Fibroblast of mammary gland (primary cell): ENCODE results near the gene GP5.
A peak's percentile ranks its signal among the peaks of the same experiment; 100 is the strongest.

Experiments
- DNase-seq: peaks from one replicate; pipeline ENCODE4 v3.0.0-alpha.2; 2010; ENCODE audit warnings: low read depth
- H3K4me3 ChIP-seq: 2 replicates; pipeline ENCODE4 v1.5.1; 2011; ENCODE audit warnings: low read depth, mild to moderate bottlenecking, low read length, moderate library complexity; ENCODE audit not compliant: control insufficient read depth
- CTCF ChIP-seq: conservative IDR thresholded peaks from 2 replicates; pipeline ENCODE4 v1.5.1; 2011; ENCODE audit warnings: low read depth, low read length, inconsistent platforms; ENCODE audit not compliant: control insufficient read depth, insufficient read depth

Gene GP5

GRCh38 chr3:194439881-194440550, 41.0 kb upstream of the GP5 start:
- no peak for DNase-seq
- TF ChIP-seq CTCF, result no peak
- H3K4me3 ChIP-seq, result no peak overlapping the region

GRCh38 chr3:194434503-194434902, 35.4 kb upstream of the GP5 start:
- H3K4me3 ChIP-seq, result no peak overlapping the region
- no peak for TF ChIP-seq CTCF
- DNase-seq, result no peak

GRCh38 chr3:194431554-194431953, 32.5 kb upstream of the GP5 start:
- DNase-seq, result no peak
- TF ChIP-seq CTCF, result no peak
- H3K4me3 ChIP-seq, result no peak overlapping the region

GRCh38 chr3:194425399-194425798, 26.3 kb upstream of the GP5 start:
- TF ChIP-seq CTCF, result no peak
- DNase-seq, result no peak
- no peak overlapping the region for H3K4me3 ChIP-seq

- TF ChIP-seq CTCF, result no peak
- no peak overlapping the region for H3K4me3 ChIP-seq
- no peak for DNase-seq
These were observed 25.9 kb upstream of the GP5 start for GRCh38 chr3:194424953-194425352.

- H3K4me3 ChIP-seq, result no peak overlapping the region
- no peak for TF ChIP-seq CTCF
- DNase-seq, result no peak
These were observed 25.3 kb upstream of the GP5 start for GRCh38 chr3:194424373-194424772.

GRCh38 chr3:194423317-194423716, 24.3 kb upstream of the GP5 start:
- peak; percentile 18 for DNase-seq
- no peak overlapping the region for H3K4me3 ChIP-seq
- TF ChIP-seq CTCF, result no peak
